KMS-11 (cell line): Measurements from ENCODE around the gene TRIO.

Experiments
- H2AFZ ChIP-seq: fragments of 200-600 bp; sonication (generic); 2 replicates; pipeline ENCODE4 v1.6.1; 2016; ENCODE audit warnings: antibody characterized with exemption, mixed run types, low read depth
- H3K27ac ChIP-seq: fragments of 200-600 bp; sonication (generic); 2 replicates; pipeline ENCODE4 v1.6.1; 2016; ENCODE audit warnings: mild to moderate bottlenecking, mixed run types
- H3K27me3 ChIP-seq: fragments of 200-600 bp; sonication (generic); 2 replicates; pipeline ENCODE4 v1.6.1; 2017; ENCODE audit warnings: mild to moderate bottlenecking, low read depth, mixed run types, moderate library complexity; ENCODE audit not compliant: insufficient read depth
- H3K36me3 ChIP-seq: fragments of 200-600 bp; sonication (generic); 2 replicates; pipeline ENCODE4 v1.6.1; 2017; ENCODE audit warnings: mild to moderate bottlenecking, mixed run types; ENCODE audit not compliant: insufficient read depth
- H3K4me1 ChIP-seq: fragments of 200-600 bp; sonication (generic); 2 replicates; pipeline ENCODE4 v1.6.1; 2016; ENCODE audit warnings: mild to moderate bottlenecking, low read depth, mixed run types; ENCODE audit not compliant: poor library complexity, severe bottlenecking
- H3K4me2 ChIP-seq: fragments of 200-600 bp; sonication (generic); 2 replicates; pipeline ENCODE4 v1.7.0; 2016; ENCODE audit warnings: mild to moderate bottlenecking, mixed run types
- H3K4me3 ChIP-seq: fragments of 200-600 bp; sonication (generic); IDR thresholded peaks from 2 replicates; pipeline ENCODE4 v1.6.1; 2017; ENCODE audit warnings: low read depth, low read length, mixed read lengths; ENCODE audit not compliant: insufficient read depth
- H3K79me2 ChIP-seq: fragments of 200-600 bp; sonication (generic); 2 replicates; pipeline ENCODE4 v1.6.1; 2016; ENCODE audit warnings: low read depth, mixed run types; ENCODE audit not compliant: insufficient read depth
- H3K9ac ChIP-seq: fragments of 200-600 bp; sonication (generic); 2 replicates; pipeline ENCODE4 v1.6.1; 2016; ENCODE audit warnings: mild to moderate bottlenecking, mixed run types
- H4K20me1 ChIP-seq: fragments of 200-600 bp; sonication (generic); 2 replicates; pipeline ENCODE4 v1.6.1; 2016; ENCODE audit warnings: mild to moderate bottlenecking, mixed run types; ENCODE audit not compliant: insufficient read depth
- CTCF ChIP-seq: fragments of 200-600 bp; sonication (generic); conservative IDR thresholded peaks from 2 replicates; pipeline ENCODE4 v1.6.1; 2017; ENCODE audit warnings: low read depth, mild to moderate bottlenecking, antibody characterized with exemption, low read length, moderate library complexity, mixed read lengths

TRIO gene

GRCh38 chr5:14134771-14135170 lies 8.4 kb upstream of the TRIO start:
- Histone ChIP-seq H4K20me1 (no peaks in the 10 kb centered on the region), H3K4me1 (no peaks in the 10 kb centered on the region), H3K9ac (no peak overlapping the region), H3K27me3 (no peaks in the 10 kb centered on the region), H3K4me2 (no peak overlapping the region), H2AFZ (no peak overlapping the region), H3K27ac (no peak overlapping the region), H3K79me2 (no peaks in the 10 kb centered on the region), H3K4me3 (no peak overlapping the region), H3K36me3 (no peaks in the 10 kb centered on the region)
- TF ChIP-seq CTCF, result no peak

- Histone ChIP-seq H3K79me2 (no peaks in the 10 kb centered on the region), H2AFZ (no peak overlapping the region), H3K27ac (no peak overlapping the region), H4K20me1 (no peaks in the 10 kb centered on the region), H3K9ac (no peak overlapping the region), H3K4me2 (no peak overlapping the region), H3K4me1 (no peaks in the 10 kb centered on the region), H3K4me3 (no peak overlapping the region), H3K27me3 (no peaks in the 10 kb centered on the region), H3K36me3 (no peaks in the 10 kb centered on the region)
- no peak for TF ChIP-seq CTCF
Observed at GRCh38 chr5:14135621-14136020, 7.5 kb upstream of the TRIO start.

- peaks cover under 1% of the 10 kb centered on the region for H3K4me1 ChIP-seq
- H3K36me3 ChIP-seq, result no peaks in the 10 kb centered on the region
- H4K20me1 ChIP-seq, result no peaks in the 10 kb centered on the region
- no peak overlapping the region for H3K9ac ChIP-seq
- no peak overlapping the region for H3K4me3 ChIP-seq
- H2AFZ ChIP-seq, result no peak overlapping the region
- no peak for TF ChIP-seq CTCF
- H3K27me3 ChIP-seq, result no peaks in the 10 kb centered on the region
- no peak overlapping the region for H3K27ac ChIP-seq
- no peak overlapping the region for H3K4me2 ChIP-seq
- H3K79me2 ChIP-seq, result no peaks in the 10 kb centered on the region
Observed at GRCh38 chr5:14136228-14136627, 6.9 kb upstream of the TRIO start.

GRCh38 chr5:14138608-14139540 lies 4.3 kb upstream of the TRIO start:
- H3K27me3 ChIP-seq, result no peaks in the 10 kb centered on the region
- H3K4me1 ChIP-seq, result peaks cover 10% of the 10 kb centered on the region
- TF ChIP-seq CTCF, result no peak
- no peaks in the 10 kb centered on the region for H4K20me1 ChIP-seq
- no peak overlapping the region for H2AFZ ChIP-seq
- no peak overlapping the region for H3K4me3 ChIP-seq
- peaks cover under 1% of the 10 kb centered on the region; the same call in 1 of the 2 replicates for H3K79me2 ChIP-seq
- H3K27ac ChIP-seq, result no peak overlapping the region
- no peak overlapping the region for H3K9ac ChIP-seq
- no peak overlapping the region for H3K4me2 ChIP-seq
- H3K36me3 ChIP-seq, result no peaks in the 10 kb centered on the region
